Eye (tissue), 1 donor: ENCODE measurements around the gene INTS11.

Experiments used
- DNase-seq: peaks from one replicate; pipeline ENCODE4 v3.0.0-alpha.2; 2015

The INTS11 gene

DNA sequence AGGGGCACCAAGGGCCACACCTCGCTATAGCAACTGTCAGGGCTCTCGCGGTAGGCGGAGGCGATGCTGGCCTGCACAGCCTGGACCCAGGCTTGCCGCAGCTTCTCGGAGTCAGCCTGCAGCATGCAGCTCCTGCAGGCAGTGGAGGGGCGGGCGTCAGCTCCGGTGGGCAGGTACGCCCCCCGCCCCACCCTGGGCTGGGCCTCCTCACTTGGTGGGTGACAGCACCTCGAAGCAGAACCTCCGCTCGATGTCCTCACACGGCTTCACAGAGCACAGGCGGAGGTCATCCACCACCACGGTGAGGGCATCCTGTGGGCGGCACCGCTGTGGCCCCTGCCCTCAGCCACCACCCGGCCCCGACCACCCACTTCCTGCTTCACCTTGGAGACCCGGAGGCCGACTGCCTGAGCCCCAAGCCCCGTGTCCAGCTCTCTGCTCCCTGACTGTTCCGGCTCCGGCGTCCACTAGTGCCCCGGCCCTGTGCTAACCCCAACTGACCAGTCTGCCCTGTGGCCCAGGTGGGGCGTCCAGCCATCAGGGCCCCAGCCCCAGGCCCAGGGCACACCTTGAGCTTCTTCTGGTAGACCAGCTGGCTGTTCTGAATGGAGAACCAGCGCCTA is 26.5 kb downstream of the INTS11 start:
- DNase-seq = no peak

DNA sequence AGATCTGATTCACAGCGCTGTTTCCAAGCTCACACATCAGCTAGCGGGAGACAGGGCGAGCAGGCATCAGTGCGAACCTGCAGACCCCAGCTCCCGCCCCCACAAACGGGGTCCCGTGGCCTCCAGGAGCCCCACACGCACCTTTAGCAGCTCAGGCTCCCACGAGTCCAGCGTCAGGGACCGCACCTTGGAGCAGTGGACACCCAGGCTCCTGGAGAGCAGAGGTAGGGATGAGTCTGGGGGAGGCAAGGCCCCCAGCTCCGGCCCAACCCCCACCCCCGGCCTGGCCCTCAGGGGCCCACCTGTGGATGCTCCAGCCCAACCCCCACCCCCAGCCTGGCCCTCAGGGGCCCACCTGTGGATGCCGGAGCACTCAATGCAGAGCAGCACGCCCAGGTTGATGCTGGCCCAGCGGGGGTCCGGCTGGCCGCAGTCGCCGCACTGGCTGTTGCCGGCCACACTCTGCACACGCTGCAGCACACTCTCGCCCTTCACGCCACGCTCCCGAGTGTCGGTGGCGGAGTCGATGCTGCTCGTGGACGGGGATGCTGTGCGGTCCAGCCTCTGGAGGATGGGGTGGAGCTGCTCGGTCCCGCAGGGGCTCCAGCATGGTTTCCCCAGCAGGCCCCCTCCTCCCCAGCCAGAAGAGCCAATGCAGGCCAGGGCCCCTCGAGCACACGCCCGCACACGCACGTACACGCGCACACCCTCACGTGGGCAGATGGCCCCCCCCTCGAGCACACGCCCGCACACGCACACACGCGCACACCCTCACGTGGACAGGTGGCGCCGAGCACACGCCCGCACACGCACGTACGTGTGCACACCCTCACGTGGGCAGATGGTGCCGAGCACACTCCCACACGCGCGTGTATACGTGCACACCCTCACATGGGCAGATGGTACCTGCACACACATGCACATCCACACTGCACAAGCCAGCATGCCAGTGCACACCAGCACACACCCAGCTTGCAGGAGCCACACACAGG is 28.1 kb downstream of the INTS11 start:
- no peak for DNase-seq

DNA sequence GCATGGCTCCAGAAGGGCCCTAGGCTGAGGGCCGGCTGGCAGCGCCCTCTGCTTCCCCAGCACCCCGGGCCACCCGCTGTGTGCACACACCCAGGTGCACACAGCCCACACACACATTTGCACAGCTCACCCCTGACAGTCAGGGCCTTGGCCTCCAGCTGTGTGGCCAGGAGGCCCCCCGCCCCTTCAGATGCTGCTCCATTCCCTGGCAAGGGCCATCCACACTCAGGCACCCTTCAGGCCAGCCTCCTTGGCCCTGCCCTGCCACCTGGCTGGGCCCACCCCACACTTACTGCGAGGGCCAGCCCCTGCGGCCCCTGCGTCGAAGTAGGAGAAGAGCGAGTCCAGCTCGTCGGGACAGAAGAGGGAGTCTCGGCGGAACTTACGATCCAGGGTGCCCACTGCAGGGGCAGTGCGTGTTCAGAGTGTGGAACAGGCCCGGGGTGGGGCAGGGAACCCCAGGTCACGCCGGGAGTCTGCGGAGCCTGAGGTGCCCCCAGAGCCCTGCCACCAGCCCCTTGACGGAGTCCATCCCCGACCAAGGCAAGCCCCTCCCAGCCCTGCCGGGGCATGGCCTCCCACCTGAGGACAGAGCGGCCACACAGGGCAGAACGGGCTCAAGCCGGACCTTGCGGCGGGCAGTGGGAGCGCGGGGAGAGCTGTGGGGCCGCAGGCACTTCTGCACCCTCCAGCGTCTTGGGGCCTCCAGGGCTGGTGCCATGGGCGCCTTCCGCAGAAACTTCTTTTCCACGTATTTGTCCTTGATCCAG is 29.1 kb downstream of the INTS11 start:
- no peak for DNase-seq

DNA sequence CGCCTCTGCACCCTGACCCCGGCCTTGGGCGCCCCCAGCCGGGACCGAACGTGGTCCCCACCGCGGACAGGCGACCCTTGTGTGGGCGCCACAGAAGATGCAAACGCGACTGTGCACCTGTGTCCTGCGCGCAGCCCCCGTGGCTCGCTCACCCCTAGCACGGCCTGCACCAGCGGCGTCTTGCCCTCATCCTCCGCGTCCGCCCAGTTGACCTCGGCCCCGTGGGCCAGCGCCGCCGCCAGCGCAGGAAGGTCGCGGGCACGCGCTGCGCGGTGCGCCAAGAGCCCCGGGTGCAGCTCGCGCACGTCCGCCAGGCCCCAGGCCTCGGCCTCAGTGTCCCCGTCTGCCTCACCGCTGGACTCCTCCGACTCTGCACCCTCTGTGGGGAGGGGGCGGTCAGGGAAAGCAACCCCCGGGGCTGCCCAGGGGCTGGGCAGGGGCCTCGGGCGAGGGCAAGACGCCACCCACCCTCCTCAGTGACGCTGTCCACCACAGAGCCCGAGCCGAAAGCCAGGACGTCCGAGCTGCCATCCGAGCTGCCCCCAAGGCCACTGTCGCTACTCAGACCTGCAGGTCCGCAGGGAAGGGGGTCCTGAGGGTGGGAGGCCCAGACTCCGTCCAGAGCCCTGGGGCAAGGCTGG is 30.1 kb downstream of the INTS11 start:
- no peak for DNase-seq

DNA sequence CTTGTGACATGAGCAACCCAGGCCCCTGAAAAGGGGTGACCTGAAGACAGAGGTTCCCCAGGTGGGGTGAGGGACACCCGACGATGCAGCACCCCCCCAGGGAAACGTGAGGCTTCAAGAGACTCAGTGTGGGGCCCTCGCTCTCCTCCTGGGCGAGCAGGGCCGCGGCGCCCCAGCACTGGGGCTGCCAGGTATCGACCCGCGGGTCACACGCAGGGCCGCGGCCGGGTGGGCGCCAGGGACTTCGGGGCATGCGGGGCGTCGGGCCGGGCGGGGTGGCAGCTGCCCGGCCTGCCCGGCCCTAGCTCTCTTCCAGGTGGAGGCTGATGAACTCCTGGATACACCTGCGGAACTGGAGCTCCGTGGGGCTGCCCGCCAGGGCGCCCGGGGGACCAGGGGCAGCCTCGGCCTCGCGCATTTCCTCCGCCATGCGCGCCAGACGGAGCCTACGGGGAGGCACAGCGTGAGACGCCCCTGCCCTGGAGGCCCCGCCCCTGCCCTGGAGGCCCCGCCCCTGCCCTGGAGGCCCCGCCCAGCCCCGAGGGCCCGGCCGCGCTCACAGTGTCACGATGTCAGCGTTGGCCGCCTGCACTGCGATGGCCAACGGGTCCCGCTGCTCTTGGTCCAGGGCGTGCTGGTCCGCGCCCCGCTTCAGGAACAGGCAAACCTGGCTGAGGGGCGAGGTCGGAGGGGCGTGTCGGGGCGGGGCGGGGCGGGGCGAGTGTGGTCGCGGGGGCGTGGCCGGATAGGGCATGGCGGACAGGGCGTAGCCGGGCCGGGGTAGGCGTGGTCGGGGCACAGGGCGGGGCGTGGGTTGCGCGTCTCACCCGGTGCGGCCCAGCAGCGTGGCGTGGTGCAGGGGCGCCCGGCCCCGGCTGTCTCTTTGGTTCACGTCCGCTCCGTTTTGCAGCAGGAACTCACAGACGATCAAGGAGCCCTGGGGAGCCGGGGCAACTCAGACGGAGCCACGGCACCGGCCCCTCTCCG is 30.9 kb downstream of the INTS11 start:
- DNase-seq = peak; percentile 31

DNA sequence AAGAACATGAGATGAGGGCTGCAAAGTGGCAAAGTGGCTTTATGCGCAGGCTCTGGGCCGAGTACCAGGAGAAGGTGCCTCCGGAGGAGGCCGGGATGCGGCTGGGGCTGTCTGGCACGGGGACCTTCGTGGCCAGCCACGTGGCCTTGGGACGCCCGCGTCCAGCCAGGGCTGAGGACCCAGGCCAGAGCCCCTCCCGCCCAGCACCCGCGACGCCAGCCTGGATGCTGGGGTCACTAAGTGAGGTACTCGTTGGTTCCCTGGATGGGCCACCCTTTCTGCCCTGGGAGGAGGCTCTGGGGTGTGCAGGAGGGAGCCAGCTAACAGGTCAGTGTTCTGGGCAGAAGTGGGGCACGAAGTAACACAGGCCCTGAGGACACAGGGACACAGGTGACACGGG is 31.6 kb downstream of the INTS11 start:
- DNase-seq = no peak

DNA sequence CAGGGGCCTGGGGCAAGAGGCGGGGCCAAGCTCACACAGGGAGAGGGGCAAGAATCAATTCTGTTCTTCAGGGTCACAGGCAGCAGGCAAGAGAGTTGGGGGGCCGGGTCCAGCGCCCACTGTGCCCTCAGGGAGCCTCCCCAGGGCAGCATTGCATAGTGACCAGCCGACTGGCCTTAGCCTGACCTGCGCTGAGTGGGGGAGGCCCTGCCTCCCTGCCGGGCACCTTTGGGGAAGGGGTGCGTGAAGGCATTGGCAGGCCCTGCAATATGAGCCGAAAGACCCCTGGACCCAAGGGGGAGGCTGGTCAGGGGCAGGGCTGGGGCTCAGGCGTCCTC is 32.0 kb downstream of the INTS11 start:
- DNase-seq = no peak

DNA sequence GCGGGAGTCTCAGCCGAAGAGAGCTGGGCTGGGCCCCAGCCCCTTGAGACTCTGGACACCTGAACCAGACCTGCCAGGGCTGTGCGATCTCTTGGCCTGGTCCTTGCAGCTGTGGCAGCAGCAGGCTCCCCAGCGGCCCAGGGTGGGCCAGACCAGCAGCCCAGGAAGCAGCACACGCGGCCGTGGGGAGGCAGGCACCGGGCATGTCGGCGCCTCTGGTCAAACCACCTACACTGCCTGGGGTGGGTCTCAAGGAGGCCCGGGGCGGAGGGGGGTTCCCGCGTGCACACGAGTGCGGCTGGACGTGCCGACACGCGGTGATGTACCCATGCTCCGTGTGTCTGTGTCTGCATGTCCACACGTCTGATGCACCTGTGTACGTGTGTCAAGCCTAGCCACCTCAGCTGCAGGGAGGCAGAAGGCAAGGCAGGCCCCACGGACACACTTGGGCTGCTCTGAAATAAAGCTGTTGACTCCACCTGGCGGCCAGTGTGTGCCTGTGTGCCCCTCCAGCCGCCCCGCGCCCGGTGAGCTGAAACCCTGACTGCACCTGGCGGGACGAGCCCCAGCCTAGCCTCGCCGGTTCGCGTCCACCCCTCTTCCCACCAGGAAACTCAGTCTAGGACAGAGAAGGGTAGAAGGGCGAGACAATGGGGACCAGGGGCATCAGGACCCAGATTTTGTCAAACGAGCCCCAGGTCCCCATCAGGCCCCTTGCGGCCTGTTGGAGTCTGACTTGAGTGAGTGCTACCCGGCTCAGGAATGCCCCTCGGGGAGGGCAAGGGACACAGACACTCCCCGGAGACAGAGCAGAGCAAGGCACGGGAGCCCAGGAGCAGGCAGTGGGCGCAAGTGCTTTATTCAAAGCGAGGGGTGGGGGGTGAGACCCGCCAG is 32.7 kb downstream of the INTS11 start:
- peak; percentile 79 for DNase-seq

DNA sequence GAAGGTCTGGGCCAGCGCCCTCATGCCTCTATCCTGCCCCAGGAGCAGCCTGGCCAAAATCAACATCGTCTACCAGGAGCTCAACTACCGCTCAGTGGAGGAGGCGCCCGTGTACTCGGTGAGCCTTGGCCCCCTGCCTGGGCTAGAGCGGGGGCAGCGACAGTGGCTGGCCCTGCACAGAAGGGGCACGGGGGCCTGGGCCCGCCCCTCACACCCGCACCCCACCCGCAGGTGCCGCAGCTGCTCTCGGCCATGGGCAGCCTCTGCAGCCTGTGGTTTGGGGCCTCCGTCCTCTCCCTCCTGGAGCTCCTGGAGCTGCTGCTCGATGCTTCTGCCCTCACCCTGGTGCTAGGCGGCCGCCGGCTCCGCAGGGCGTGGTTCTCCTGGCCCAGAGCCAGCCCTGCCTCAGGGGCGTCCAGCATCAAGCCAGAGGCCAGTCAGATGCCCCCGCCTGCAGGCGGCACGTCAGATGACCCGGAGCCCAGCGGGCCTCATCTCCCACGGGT is 33.4 kb downstream of the INTS11 start:
- peak; percentile 32 for DNase-seq

DNA sequence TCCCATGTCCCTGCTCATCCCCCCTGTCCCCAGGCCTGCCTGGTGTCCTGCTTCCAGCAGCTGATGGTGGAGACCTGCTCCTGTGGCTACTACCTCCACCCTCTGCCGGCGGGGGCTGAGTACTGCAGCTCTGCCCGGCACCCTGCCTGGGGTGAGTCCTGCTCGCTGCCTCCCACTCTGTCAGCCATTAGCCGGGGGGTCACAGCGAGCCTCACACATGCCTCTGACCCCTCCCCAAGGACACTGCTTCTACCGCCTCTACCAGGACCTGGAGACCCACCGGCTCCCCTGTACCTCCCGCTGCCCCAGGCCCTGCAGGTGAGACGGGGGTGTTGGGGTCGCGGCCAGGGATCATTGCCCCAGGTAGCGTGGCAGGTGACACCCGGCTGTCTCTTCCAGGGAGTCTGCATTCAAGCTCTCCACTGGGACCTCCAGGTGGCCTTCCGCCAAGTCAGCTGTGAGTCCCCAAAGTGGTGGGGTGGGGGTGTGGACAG is 34.2 kb downstream of the INTS11 start:
- peak; percentile 46 for DNase-seq

DNA sequence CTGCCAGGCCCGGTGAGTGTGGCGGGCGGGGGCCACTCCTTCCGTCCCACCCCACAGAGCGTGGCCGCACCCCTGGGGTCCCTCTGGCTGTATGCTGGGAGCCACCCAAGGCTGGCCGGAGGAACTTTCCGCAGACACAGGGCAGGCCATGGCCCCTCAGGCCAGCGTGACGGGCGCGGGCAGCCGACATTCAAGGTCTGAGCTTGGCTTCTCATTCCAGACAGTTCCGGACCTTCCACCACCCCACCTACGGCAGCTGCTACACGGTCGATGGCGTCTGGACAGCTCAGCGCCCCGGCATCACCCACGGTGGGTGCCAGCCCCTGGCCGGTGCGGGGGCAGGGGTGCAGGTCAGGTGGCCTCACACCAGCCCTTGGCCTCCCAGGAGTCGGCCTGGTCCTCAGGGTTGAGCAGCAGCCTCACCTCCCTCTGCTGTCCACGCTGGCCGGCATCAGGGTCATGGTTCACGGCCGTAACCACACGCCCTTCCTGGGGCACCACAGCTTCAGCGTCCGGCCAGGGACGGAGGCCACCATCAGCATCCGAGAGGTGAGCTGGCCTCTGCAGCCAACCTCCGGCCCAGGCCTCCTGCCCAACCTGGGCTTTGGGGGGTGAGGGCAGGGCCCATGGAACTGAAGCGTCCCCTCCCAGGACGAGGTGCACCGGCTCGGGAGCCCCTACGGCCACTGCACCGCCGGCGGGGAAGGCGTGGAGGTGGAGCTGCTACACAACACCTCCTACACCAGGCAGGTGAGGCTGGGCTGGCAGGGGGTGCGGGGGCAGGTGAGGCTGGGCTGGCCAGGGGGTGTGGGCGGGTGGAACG is 37.0 kb downstream of the INTS11 start:
- DNase-seq = no peak

DNA sequence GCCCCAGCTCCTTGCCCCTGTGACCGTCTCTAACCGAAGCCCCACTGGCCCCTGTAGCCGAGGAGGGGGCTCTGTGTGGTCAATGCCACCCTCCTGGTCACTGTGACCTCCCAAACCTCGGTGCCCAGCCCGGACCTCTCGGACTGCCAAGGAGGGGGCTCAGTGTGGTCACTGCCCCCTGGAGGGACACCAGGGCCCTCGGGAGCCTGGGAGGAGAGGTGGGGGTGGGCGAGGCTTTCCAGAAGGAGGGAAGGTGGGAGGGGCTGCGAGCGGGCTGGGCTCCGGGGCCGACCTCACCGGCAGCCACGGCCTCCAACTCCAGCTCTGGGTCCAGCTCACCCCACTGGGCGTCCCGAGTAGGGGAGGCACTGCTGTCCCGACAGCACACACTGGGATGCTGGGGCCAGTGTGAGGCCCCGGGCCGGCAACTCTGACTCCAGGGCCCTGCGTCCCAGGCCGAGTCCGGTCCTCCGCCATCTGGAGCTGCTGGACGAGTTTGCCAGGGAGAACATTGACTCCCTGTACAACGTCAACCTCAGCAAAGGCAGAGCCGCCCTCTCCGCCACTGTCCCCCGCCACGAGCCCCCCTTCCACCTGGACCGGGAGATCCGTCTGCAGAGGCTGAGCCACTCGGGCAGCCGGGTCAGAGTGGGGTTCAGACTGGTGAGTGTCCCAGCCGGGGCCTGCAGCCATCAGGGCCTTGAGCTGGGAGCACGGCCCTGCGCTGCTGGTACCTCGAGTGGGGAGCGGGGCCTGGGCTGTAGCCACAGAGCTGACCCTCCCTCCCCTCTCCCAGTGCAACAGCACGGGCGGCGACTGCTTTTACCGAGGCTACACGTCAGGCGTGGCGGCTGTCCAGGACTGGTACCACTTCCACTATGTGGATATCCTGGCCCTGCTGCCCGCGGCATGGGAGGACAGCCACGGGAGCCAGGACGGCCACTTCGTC is 37.9 kb downstream of the INTS11 start:
- DNase-seq = no peak

DNA sequence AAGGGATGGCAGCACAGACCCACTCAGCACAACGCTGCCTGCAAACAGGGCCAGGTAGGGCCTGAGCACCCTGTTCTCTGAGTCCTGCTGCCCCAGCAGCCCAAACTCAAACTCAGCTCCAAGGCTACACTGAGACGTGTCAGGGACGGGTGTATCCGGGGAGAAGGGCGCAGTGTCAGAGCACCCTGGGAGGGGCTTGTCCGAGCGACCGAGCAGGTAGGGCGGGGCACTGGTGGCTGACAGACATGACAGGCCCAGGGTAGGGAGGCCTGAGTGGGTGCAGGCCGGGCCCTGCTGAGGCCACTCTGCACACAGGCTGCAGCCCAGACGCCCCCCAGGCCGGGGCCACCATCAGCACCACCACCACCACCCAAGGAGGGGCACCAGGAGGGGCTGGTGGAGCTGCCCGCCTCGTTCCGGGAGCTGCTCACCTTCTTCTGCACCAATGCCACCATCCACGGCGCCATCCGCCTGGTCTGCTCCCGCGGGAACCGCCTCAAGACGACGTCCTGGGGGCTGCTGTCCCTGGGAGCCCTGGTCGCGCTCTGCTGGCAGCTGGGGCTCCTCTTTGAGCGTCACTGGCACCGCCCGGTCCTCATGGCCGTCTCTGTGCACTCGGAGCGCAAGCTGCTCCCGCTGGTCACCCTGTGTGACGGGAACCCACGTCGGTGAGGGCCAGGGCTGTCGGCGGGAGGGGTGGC is 38.7 kb downstream of the INTS11 start:
- DNase-seq = peak; percentile 16

DNA sequence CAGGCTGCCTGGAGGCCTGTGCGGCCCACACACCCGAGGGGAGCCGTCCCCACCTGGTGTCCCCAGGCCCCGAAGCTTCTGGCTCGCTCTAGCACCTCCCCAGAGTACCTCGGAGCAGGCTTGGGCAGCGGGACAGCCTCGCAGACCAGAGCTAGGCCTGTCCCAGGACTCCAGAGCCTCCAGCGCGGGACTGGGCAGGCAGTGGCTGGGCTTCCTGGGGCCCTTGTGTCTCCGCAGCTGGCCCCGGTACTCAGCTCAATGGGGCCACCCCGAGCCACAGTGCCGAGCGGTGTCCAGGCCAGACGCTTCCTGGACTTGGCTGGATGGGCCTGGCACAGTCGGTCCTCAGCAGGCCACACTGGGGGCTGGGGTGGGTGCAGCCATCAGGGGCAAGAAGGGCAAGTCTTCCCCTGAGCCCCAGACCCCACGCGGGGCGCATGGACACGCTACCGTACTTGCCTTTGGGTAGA is 39.3 kb downstream of the INTS11 start:
- DNase-seq = no peak

DNA sequence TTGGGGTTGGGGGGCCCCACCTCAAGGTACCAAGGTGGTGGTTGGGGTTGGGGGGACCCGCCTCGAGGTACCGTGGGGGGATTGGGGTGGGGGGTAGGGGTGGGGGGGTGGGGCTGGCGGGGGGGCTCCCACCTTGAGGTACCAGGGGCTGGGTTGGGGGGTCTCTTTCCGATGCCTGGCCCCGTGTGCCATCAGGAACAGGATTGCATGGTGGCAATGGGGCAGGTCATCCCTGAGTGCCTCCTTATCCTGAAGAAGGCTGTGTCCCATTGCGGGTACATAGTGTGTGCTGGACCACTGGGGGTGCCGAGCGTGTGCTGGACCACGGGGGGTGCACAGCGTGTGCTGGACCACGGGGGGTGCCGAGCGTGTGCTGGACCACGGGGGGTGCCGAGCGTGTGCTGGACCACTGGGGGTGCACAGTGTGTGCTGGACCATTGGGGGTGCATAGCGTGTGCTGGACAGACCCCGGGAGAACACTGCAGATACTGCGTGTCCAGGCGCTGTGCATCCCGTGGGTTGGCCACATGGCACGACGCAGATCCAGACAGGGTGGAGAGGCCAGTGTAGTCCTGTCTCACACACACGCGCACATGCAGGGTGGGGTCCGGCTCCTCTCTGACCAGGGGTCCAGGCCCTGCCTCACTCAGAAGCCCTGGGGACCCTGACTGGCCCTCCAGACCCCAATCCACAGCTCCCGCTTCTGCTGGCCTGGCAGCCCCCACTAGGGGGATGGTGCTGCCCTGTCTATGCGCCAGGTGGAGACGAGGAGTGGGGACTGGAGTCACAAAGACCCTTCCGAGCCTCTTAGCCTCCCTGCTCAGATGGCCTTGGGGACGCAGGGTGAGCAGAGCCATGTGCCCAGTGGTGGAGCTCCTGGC is 40.0 kb downstream of the INTS11 start:
- DNase-seq = no peak

DNA sequence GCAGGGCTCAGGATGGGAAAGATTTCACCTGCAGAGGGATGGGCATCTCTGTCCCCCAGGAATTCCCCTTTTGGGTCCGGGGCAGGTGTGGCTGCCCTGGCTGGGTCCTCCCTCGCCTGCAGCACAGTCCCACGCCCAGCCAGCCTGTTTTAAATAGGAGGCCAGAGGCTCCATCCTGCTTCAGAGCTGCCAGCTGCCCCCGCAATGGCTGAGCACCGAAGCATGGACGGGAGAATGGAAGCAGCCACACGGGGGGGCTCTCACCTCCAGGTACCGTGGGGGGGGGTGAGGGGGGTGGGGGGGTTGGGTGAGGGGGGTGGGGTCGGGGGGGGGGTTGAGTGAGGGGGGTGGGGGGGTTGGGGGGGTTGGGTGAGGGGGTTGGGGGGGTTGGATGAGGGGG is 40.6 kb downstream of the INTS11 start:
- DNase-seq = peak; percentile 24
